Fibroblast of skin of right biceps (primary cell): ENCODE data around the gene SDHB.

ENCODE experiments used
- DNase-seq: peaks from one replicate; pipeline ENCODE4 v3.0.0-alpha.2; 2013

The SDHB gene

DNA sequence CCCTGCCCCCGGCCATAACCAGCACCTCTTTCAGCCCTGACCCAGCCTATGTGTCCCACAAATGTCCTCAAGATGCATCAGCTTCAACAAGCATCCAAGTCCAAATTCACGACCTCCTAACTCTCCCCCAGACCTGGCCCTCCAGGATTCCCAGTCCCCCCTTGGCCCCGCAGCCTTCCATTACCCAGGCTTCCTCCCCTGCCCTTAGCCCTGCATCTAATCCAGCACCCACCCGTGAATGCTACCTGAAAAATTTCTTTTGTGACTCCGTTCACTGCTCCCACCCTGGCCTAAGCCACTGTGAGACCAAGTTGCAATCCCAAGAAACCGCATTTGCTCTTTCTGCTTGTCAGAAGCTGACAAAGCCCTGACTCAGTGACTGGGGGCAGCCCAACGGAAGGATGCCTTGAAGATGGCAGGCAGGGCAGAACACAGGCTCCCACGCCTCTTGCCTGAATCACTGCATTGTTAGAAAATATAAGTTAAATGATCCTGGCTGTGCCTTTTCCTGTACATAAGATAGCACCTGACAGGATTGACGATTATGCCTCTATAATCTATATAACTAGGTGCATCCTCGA lies 72.5 kb downstream of the SDHB start:
- DNase-seq, result peak; percentile 95

DNA sequence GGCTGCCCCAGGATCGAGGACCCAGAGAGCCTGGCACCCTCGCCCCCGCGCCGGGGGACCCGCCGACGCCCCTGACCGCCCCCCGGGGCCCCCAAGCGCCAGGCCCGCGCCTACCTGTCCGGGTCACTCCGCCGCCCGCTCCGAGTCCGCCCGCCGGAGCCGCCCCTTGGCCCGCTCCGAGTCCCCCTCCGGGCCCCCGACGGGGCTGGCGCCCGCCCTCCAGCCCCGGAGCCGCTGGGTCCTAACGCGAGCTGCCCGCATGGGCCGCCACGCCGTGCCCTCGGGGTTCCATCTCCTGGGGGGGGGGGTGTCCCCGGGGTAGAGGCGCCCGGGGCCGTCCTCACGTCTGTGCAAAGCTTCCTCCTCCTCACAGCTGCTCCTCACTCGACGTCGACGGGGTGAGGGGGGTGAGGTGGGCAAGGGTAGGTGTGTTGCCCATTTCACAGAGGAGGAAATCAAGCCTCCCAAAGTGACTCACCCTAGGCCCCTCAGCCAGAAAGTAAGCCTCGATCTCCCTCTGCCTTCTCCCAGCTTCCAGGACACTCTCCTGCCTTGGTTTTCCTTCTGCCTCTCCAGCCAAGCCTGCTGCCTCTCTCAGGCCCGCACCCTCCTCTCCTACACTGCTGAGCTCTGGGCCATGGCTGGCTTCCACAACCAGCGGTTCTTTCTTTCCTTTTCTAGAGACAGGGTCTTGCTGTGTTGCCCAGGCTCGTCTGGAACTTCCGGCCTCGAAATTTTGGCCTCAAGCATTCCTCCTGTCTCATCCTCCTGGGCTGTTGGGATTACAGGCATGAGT lies 73.2 kb downstream of the SDHB start, which contains the start of gene MFAP2:
TSS of gene MFAP2 (minus strand) at position 148 of the 796 bp plus-strand sequence. CDS start 2,347 bp downstream, outside the sequence.
- peak; percentile 54 for DNase-seq

DNA sequence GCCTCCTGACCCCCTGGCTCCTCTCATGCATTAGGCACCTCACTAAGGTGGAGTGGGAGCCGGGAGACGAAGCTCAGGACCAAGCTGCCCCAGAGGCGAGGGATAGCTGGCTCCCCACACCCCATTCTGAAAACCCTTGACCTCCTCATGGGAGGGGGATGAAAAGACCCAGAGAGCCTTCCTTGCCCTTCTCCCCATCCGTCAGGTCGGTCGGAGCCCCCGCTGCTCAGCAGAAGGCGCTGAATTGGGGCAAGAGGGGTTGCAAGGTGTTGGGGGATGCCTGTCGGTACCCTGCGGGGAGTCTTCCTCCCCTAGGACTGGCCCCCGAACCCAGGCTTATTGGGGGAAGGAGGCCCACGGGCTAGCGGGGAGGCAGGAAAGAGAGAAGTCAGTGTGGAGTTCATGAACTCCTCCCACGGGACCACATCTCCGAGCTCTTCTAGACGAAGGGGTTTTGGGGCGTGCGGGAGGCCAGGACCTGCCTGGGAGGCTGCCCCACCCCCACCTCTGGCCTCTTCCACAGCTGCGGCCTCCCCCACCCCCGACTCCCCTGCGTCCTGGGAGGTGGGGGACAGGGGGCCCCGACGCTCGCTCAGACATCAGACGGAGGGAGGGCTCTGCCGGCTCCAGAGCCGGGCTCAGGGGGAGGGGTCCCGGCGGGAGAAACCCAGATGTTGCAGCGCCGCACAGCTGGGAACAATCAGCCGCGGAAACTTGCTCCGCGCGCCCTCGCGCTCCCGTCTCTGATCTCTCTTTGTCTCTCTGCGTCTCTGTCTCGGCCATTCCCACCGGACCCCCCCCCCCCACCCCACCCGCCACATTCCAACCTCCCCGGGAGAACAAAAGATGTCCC lies 74.1 kb downstream of the SDHB start:
- peak; percentile 61 for DNase-seq

DNA sequence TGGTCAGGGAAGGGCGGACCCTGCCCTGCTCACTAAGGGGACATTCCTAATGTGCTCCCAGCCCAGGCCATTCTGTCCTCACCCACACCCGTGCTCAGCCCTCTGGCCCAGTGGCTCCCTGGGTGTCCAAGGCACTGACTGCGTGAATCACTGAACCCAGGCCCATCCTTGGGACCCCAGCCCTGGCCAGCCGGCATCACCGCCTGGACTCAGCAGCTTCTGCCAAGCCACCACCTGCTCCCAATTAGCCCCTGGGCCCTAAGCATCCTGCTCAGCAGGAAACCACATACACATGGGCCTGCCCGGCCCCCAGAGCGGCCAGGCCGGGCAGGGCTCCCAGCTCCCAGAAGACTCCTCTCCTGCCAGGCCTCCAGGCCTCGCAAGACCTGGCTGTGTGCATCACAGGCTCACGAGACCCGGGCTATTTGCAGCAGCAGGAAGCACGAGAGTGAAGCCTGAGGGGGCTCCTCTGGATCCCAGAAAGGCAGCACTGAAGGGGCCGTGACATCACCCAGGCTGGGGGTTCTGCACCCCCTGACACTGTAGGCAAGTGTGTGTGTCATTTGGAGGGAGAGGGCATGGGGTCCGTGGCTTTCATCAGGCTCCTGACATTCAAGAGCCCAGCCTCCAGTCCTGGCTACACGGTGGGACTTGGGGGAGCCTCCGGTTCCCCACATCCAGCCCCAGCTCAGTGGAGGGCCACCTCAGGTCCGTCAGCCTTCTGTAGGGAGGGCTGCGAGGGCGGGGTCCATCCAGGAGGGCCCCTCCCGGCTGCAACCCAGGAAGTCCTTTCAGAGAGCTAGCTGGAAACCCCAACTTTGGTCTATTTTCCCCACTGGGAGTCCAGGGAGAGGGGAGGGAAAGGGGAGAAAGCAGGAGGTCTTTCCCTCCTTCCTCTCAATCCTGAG lies 75.0 kb downstream of the SDHB start:
- peak; percentile 89 for DNase-seq

DNA sequence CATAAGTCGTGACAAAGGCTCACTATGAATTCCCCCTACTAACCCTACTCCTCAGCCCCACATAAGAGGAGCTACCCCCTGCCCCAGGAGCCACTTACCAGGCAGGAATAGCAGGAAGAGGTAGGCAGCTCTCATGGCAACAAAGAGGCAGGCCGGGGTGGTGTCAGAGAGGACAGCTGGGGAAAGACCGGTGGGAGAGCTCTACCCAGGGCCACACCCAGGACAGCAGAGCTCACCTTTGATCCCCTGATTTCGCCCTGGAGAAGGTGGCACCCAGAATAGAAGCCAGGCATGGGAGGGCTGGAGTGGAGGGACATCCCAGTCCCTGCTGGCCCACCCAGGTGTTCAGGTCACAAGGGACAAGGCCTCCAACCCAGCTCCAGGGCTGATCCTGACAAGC lies 75.7 kb downstream of the SDHB start:
- DNase-seq, result no peak

DNA sequence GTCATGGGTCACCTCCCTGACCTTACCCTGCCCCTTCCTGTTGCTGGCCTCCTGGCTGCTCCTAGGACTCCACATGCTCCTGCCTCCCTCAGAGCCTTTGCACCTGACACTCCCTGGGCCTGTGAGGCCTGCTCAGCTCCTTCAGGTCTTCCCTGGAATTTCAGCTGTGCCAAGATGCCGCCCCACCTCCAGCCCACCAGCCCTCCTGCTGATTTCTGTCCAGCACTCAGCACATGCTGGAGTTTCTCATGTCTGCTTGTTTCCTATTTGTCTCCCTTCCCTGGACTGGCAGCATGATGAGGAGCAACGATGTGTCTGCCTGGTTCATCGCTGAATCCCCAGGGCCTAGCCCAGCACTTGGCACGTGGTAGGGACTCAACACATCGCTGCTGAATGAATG lies 76.5 kb downstream of the SDHB start:
- no peak for DNase-seq

DNA sequence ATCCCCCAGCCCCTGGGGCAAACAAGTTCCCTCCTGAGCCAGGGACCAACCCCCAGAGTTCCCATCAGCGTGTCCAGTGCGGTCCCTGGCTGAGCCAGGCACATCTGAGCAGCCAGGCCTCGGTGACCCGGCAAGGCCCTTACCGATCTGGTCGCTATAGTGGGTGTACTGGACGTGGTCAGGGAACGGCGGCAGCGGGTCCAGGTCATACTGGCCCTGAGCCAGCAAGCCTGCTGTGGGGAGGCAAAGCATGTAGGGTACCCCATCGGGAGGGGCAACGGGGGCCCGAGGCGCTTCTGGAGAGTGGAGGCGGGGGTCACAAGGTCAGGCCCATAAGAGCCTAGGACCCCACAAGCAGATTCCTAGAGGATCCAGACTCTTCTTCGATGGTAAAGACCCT lies 76.9 kb downstream of the SDHB start:
- no peak for DNase-seq

DNA sequence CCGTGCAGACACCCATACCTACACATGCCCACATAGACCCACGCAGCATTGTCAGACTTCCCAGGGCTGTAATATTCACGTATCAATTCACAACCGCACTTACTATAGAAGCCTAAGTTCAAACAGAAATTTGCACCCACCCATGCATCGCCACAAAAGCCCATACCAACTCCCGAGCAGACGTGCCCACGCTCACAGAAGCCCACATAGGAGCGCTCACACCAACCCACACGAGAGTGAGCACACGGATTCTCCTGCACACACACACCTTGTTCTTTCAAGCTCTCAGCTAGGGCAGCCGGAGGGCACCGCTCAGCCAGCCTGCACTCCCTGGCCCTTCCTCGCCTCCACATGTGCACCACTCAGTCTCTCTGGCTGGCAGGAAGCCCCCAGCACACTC lies 78.0 kb downstream of the SDHB start:
- DNase-seq, result no peak

DNA sequence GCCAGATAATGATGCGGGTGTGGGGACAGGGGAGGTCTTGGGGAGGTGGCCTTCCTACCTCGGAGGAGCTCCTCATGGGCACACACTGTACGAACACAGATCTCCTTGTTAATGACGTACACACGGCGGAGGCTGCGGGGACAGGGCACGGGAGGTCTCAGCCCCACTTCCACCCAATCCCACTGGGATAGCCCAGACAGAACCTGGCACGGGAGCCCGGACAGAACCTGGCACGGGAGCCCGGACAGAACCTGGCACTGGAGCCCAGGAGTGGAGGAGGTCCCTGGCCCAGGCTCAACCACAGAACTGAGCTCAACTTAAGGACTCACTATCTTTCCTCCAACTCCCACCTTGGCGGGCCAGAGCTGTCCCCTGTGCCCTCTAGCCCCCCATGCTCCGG lies 78.6 kb downstream of the SDHB start:
- no peak for DNase-seq

DNA sequence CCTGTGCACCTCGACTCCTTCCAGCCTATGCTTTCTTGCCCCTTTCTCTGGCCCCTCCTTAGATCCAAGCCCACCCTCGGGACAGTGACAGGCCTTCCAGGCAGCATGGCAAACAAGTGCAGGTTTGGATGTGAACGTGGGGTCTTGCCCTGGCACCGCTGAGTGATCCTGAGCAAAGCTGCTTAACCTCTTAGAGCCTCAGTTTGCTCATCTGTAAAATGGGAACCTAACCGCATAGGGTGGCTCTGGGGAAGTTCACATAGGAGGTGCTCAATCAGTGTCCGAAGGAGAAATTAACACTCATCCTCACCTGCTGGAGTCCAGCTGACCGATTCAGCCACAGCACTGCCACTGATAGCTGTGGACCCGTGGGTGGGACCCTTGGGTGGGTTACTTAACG lies 80.6 kb downstream of the SDHB start:
- no peak for DNase-seq

DNA sequence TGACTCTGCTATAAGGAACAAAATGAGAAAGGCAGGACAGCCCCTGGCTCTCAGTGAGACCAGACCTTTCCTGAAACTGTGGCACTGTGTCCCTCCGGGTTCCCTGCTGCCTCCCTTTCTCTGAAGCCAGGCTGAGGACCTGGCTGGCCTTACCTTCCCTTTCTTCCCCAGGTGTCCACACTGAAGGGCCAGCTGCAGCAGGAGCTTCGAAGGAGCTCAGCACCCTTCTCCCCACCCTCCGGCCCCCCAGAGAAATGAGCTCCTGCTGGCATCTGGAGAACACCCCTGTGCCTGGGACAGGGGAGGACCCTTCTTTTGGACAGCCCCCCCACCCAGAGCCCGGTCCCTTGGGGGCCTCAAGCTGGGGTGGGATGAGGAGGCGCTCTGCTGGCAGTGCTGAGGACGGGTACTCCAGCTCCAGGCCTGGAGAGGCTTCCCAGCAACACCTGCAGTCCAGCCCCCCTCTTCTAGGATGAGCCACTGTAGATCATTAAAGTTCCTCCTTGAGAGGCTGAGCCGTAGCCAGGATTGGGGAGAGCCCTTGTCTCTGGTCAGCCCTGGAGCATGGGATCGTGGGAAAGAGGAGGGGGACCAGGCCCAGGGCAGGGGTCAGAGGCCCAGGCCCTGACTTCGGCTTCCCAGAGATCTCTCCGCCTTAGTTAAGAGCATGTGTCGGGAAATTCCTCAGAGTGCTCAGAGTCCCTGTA lies 81.5 kb downstream of the SDHB start:
- DNase-seq, result no peak

DNA sequence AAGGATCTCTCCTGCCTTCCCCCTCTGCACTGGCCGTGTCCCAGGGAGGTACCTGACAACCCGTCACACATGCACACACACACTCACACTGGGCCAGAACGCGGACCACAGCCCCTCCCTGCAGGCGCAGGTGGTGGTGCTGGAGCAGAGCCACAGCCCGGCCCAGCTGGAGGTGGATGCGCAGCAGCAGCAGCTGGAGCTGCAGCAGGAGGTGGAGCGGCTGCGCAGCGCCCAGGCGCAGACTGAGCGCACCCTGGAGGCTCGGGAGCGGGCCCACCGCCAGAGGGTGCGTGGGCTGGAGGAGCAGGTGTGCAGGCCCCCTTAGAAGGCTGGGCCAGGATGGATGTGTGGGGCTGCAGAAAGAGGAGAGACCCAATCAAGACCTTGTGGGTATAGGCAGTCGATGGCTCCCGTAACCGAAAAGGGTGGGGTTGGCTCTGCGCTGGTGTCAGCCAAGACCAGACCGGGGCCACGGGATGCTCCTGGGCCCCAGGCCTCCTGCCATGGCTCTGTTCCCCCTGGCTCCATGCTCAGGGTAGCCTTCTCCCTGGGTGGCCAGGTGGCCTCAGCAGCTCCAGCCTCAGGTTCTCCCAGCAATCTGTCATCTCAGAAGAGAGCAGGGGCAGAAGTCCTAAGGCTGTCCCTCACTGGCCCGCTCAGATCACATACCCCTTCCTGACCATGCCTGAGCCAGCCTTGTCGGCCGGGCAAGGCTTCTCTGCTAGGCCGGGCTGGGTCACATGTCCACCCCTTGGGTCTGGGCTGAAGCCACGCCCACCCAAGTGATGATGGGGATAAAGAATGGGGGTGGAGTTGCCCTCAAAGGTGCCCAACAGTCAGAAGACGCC lies 82.3 kb downstream of the SDHB start:
- no peak for DNase-seq

DNA sequence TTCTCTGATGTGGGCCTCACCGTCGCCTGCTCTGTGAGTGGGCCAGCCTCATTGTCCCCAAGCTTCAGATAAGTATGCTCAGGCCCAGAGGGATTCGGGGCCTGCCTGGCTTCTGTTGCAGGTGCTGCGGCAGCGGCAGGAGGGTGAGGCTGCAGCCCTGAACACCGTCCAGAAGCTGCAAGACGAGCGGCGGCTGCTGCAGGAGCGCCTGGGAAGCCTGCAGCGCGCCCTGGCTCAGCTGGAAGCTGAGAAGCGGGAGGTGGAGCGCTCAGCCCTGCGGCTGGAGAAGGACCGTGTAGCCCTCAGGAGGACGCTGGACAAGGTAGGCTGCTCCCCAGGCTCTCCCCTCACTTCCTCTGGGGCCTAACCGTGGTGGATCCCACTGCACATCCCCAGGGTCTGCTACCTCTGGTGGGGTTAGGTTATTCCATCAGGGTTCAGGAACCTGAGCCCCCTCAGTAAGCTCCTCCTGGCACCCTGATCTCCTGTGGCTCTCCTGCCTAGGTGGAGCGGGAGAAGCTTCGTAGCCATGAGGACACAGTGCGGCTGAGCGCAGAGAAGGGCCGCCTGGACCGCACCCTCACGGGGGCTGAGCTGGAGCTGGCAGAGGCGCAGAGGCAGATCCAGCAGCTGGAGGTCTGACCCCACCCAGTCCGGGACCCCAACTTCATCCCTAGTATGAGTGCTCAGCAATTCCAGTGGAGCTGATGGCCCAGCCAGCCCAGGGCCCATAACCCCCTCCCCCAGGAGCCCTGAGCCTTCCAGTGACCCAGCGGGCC lies 83.5 kb downstream of the SDHB start:
- DNase-seq, result no peak

DNA sequence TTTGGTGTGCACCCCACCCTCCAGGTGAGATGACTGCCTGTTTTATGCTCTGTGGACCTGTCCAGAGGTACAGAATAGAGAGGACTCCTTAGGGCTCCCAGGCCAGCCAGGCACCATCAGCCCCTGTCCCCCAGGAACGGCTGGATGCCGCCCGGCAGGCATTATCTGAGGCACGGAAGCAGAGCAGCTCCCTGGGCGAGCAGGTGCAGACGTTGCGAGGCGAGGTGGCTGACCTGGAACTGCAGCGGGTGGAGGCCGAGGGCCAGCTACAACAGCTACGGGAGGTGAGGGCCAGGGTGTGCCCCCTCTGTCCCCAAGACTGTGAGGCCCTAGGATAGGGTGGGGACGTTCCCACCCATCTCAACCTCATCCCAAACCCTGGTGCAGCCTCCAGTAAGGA lies 84.2 kb downstream of the SDHB start:
- no peak for DNase-seq

DNA sequence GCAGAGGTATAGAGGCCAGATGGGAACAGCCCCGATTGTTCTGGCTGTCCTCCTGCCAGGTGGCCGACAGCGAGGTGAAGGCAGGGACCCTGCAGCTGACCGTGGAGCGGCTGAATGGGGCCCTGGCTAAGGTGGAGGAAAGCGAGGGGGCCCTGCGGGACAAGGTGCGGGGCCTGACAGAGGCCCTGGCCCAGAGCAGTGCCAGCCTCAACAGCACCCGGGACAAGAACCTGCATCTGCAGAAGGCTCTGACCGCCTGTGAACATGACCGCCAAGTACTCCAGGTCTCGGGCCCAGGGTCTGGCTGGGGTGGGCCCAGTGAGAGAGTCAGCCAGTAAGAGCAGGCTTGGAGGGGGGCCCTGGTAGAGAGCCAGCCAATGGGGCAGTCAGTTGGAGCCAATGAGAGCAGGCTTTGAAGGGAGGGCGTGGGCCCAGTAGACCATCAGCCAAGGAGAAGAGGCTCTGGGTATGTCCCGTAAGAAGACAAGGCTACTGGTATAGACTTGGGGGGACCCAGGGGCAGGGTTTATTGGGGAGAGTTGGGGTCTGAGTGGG lies 84.7 kb downstream of the SDHB start:
- no peak for DNase-seq
